HG02981 (cell line): ENCODE data around the gene CHST6.
"Not testable (repeated sequence)": the region's sequence is repeated elsewhere in the genome, so short reads cannot be mapped to it uniquely, and the experiment has no call there.

Experiments used
- ATAC-seq: cut with Tn5 transposase; IDR thresholded peaks from one replicate; pipeline ENCODE4 v1.9.1; 2021; ENCODE audit warnings: mild to moderate bottlenecking, moderate library complexity; ENCODE audit not compliant: unreplicated experiment

CHST6 gene

GRCh38 chr16:75452464-75453190, 42.6 kb downstream of the CHST6 start:
- ATAC-seq = no peak

DNA sequence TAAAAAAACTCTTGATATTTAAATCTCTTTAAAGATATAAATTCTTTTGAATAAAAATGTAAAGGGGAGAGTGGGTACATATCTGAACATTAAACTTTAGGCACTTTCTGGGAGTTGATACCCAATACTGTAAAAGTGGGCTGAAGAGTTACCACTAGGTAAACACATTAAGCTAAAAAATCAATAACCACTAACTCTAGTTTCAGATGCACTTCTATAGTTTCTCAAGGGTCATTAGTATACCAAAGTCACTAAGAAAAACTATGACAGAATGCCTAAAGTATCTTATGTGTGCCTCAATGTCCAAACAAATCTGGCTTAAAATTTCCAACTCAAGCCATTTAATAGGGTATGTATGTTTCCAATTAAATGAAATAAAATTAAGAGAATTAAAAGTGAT, 48.8 kb downstream of the CHST6 start:
- no peak for ATAC-seq

DNA sequence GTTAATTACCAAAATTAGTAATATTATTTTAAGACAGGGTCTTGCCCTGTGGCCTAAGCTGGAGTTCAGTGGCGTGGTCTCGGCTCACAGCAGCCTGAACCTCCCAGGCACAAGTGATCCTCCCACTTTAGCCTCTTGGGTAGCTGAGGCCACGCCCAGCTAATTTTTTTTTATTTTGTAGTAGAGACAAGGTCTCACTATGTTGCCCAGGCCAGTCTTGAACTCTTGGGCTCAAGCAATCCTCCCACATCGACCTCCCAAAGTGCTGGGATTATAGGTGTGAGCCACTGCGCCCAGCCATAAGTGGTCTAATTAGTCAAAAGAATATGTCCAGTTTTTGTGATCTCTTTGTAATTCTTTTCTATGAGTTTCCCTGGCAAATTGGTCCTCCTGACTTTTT, 49.9 kb downstream of the CHST6 start:
- ATAC-seq = no peak

- no peak for ATAC-seq
These were observed 51.9 kb downstream of the CHST6 start for GRCh38 chr16:75443298-75443697.

GRCh38 chr16:75433732-75434413, 61.4 kb downstream of the CHST6 start:
- peak; percentile 52 for ATAC-seq

DNA sequence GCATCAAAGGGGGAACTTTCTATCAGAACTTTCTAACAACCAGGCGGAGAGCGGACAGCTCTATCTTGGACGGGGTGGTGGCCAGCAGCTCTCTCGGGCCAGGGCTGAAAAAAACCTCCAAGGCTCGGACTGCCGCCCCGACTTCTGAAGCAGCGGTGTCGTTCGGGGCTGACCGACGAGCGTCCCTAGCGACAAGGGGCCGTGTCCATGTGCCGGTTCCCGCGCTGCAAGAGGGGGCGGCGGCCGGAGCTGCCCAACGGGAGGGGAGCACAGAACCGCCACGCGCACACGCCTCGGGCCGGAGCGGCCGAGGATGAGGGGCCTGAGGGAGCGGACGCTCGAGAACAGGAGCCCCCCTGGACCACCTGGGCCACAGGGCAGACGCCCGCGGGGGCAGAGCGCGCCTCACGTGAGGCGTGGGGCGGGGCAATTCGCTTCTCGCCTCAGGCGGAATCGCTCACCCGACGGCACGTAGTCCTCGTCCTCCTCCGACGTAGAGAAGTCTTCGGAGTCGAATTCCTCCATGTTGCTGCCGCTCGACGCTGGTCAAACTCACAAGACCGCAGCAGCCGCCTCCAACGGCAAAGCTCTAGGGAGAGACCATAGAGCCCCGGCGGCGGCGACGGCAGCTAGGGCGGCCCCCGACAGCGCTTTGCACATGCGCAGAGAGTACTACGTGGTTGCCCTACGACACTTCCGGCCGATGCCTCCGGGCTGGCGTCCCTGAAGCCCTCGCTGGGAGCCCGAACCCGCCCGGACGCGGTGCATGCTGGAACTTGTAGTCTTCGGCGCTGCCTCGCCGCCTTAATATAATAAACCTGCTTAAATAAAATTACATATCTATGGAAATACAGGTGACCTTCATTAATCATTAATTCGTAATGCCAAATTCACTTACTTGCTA, 62.2 kb downstream of the CHST6 start, which contains the start of gene CFDP1:
Gene CFDP1 (minus strand): TSS at position 676 of the 904 bp plus-strand sequence. CDS start 151 bp downstream, at position 525.
- peak; percentile 91 for ATAC-seq

DNA sequence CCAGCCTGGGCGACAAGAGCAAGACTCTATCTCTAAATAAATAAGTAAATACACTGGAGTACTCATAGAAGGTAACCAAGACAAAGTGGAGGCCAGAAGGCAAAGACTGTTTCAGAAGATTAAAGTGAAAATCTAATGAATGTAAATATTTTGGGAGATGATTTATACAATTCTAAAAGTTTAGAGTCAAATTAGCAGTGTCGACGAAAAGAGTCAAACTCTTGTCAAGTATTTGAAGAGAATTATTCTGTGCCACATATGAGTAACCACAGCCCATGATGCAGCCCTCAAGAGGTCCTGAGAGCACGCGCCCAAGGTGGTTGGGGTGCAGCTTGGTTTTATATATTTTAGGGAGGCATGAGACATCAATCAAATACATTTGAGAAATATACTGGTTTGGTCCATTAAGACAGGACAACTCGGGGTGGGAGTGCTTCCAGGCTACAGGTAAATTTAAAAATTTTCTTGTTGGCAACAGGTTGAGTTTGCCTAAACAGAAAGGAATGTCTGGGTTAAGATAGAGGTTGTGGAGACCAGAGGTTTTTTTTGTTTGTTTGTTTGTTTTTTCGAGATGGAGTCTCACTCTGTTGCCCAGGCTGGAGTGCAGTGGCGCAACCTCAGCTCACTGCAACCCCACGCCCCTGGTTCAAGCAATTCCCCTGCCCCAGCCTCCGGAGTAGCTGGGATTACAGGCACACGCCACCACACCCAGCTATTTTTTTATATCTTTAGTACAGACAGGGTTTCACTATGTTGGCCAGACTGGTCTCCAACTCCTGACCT, 65.4 kb downstream of the CHST6 start:
- no peak for ATAC-seq

GRCh38 chr16:75426524-75426923, 68.7 kb downstream of the CHST6 start:
- not testable (repeated sequence) for ATAC-seq

DNA sequence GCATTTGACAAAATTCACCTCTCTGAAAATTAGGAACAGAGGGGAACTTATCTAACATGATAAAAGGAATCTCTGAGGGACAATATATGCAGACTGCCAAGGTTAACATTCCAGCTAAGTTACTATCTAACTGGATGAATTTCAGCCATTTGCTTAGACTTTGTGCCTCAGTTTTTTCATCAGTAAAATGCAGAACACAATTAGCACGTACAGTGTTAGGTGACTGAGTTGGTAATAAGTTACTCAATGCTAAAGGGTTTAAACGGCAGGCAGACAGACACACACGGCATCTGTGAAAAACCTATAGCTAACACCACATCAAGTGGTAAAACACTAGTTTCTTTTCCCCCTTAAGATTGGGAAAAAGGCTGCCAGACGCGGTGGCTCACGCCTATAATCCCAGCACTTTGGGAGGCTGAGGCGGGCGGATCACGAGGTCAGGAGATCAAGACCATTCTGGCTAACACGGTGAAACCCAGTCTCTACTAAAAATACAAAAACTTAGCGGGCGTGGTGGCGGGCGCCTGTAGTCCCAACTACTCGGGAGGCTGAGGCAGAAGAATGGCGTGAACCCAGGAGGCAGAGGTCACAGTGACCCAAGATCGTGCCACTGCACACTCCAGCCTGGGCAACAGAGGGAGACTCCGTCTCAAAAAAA, 71.0 kb downstream of the CHST6 start:
- not testable (repeated sequence) for ATAC-seq

GRCh38 chr16:75423723-75424104, 71.5 kb downstream of the CHST6 start:
- ATAC-seq = no peak
